CD14-positive monocyte (primary cell): ENCODE measurements around the gene LAYN. TPM values are rescaled to one million over a fixed set of nuclear protein-coding genes. Genes with fewer than 3 reads are reported as not detected.
A peak's percentile ranks its signal among the peaks of the same experiment; 100 is the strongest.

Experiments
- DNase-seq, 3 donors: peaks; one replicate each; pipeline ENCODE4 v3.0.0-alpha.2; 2011 to 2022
- H2AFZ ChIP-seq: 2 replicates; pipeline ENCODE4 v1.6.0; 2012; ENCODE audit warnings: mild to moderate bottlenecking, low read depth, low read length, inconsistent platforms; ENCODE audit not compliant: insufficient read depth, poor library complexity, severe bottlenecking
- H3K27ac ChIP-seq, 2 donors: 1 replicate in 1 of 2; 2 replicates in 1 of 2; pipeline ENCODE4 v1.5.1; 2012 to 2013; ENCODE audit warnings: low read length in 2 of 2, control low read depth in 1 of 2, inconsistent platforms in 1 of 2, low read depth in 1 of 2, mild to moderate bottlenecking in 1 of 2
- H3K27me3 ChIP-seq, 2 donors: one replicate each; pipeline versions ENCODE4 v1.6.0 to v1.6.1; 2011 to 2013; ENCODE audit warnings: low read length in 2 of 2; ENCODE audit not compliant: control insufficient read depth in 2 of 2, insufficient read depth in 2 of 2
- H3K36me3 ChIP-seq, 2 donors: replicated peaks in 1 of 2; 1 replicate in 1 of 2; 2 replicates in 1 of 2; pipeline versions ENCODE4 v1.5.1 to v1.6.1; 2012 to 2013; ENCODE audit warnings: low read length in 2 of 2, control low read depth in 1 of 2, inconsistent platforms in 1 of 2, mild to moderate bottlenecking in 1 of 2; ENCODE audit not compliant: insufficient read depth in 2 of 2, control insufficient read depth in 1 of 2
- H3K4me1 ChIP-seq, 2 donors: 1 replicate in 1 of 2; 2 replicates in 1 of 2; pipeline versions ENCODE4 v1.5.1 to v1.6.1; 2012 to 2013; ENCODE audit warnings: low read length in 2 of 2, control low read depth in 1 of 2, inconsistent platforms in 1 of 2, mild to moderate bottlenecking in 1 of 2, moderate library complexity in 1 of 2; ENCODE audit not compliant: insufficient read depth in 2 of 2, control insufficient read depth in 1 of 2
- H3K4me2 ChIP-seq: replicated peaks from 2 replicates; pipeline ENCODE3; 2012; ENCODE audit warnings: low read length, moderate library complexity, mild to moderate bottlenecking; ENCODE audit not compliant: poor library complexity, severe bottlenecking; ENCODE audit errors: extremely low read depth
- H3K4me3 ChIP-seq, 3 experiments: fragments of 200-600 bp in 1 of 3; sonication (generic) in 1 of 3; replicated peaks in 1 of 3; 1 replicate in 2 of 3; 2 replicates in 1 of 3; pipeline ENCODE4 v1.5.1; 2011 to 2013; ENCODE audit warnings: low read length in 3 of 3, mild to moderate bottlenecking in 3 of 3, control low read depth in 2 of 3, low read depth in 2 of 3, inconsistent platforms in 1 of 3, moderate library complexity in 1 of 3
- H3K79me2 ChIP-seq: 2 replicates; pipeline ENCODE4 v1.6.0; 2012; ENCODE audit warnings: mild to moderate bottlenecking, control low read depth, inconsistent platforms, low read length, moderate library complexity; ENCODE audit not compliant: insufficient read depth
- H3K9ac ChIP-seq: 2 replicates; pipeline ENCODE4 v1.6.0; 2017; ENCODE audit warnings: low read length, mild to moderate bottlenecking; ENCODE audit not compliant: insufficient read depth, poor library complexity, severe bottlenecking
- H3K9me3 ChIP-seq, 2 donors: replicated peaks in 1 of 2; 1 replicate in 1 of 2; 2 replicates in 1 of 2; pipeline versions ENCODE4 v1.5.1 to v1.6.1; 2012 to 2013; ENCODE audit warnings: low read length in 2 of 2, control low read depth in 1 of 2; ENCODE audit not compliant: control insufficient read depth in 1 of 2, insufficient read depth in 1 of 2
- H4K20me1 ChIP-seq: 2 replicates; pipeline ENCODE4 v1.6.0; 2012; ENCODE audit warnings: mild to moderate bottlenecking, low read length, control low read depth, moderate library complexity; ENCODE audit not compliant: insufficient read depth
- H3K27ac Mint-ChIP-seq, 7 donors: one replicate each; pipeline ENCODE4 v1.8.0; 2020; ENCODE audit warnings: mild to moderate bottlenecking in 7 of 7, mixed read lengths in 7 of 7, moderate library complexity in 6 of 7, inconsistent platforms in 2 of 7
- H3K27me3 Mint-ChIP-seq, 3 donors: one replicate each; pipeline ENCODE4 v1.8.0; 2021 to 2022; ENCODE audit warnings: low read depth in 3 of 3, mild to moderate bottlenecking in 3 of 3, mixed read lengths in 3 of 3, moderate library complexity in 3 of 3, inconsistent platforms in 1 of 3
- H3K36me3 Mint-ChIP-seq, 2 donors: one replicate each; pipeline ENCODE4 v1.8.0; 2020; ENCODE audit warnings: mixed read lengths in 2 of 2, inconsistent platforms in 1 of 2, mild to moderate bottlenecking in 1 of 2
- H3K4me1 Mint-ChIP-seq: one replicate; pipeline ENCODE4 v1.8.0; 2020; ENCODE audit warnings: mild to moderate bottlenecking, mixed read lengths
- H3K4me3 Mint-ChIP-seq, 2 donors: one replicate each; pipeline ENCODE4 v1.8.0; 2020; ENCODE audit warnings: mild to moderate bottlenecking in 2 of 2, mixed read lengths in 2 of 2, moderate library complexity in 1 of 2
- H3K9me3 Mint-ChIP-seq, 7 donors: one replicate each; pipeline ENCODE4 v1.8.0; 2020 to 2022; ENCODE audit warnings: mixed read lengths in 7 of 7, mild to moderate bottlenecking in 6 of 7, moderate library complexity in 6 of 7, inconsistent platforms in 2 of 7
- WGBS: methylation state at CpG from one replicate; pipeline ENCODE4 v1.1.5; 2013; ENCODE audit warnings: missing lambda C conversion rate; ENCODE audit not compliant: insufficient coverage; 5-methylcytosine and 5-hydroxymethylcytosine counted together
- intact Hi-C, 2 donors: fragments of 100-400 bp; cut with micrococcal nuclease; formaldehyde crosslinking; loops; one replicate each; pipeline versions ENCODE4 v1.15.0 to v1.15.1; 2023
- polyA plus RNA-seq, 3 donors: library from polyadenylated mRNA; depleted of rRNA in 1 of 3; unstranded in 2 of 3; stranded (reverse) in 1 of 3; fragments of 300-500 nt in 2 of 3; fragments of >200 nt in 1 of 3; fragmentation: Illumina TruSeq in 2 of 3; gene quantifications; 1 replicate in 2 of 3; 2 replicates in 1 of 3; pipeline ENCODE4 v1.2.3, GENCODE V29; 2012 to 2021
- TF ChIP-seq, protein P1 (sequence below): fragments of 200-600 bp; IDR thresholded peaks from one replicate; pipeline ENCODE4 v1.8.0; 2022; ENCODE audit warnings: antibody characterized with exemption, mild to moderate bottlenecking

LAYN gene
- polyA plus RNA-seq, 3 donors = not detected

DNA sequence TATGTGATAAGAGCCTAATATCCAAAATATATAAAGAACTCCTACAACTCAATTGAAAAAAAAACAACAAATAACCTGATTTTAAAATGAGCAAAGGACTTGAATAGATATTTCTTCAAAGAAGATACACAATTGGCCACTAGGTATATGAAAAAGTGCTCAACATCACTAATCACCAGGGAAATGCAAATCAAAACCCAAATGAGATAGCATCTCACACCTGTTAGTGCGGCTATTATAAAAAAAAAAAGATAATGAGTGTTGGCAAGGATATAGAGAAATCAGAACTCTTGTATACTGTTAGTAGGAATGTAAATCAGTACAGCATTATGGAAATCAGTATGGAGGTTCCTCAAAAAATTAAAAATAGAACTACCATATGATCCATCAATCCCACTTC is 55.8 kb downstream of the LAYN start:
- peaks cover 5% of the 10 kb centered on the region for H3K4me1 Mint-ChIP-seq
- Histone ChIP-seq H2AFZ (no peak overlapping the region), H3K36me3 (no peaks in the 10 kb centered on the region), H3K79me2 (no peaks in the 10 kb centered on the region), H3K9me3 (no peaks in the 10 kb centered on the region), H3K4me2 (no peak overlapping the region), H3K27me3 (no peaks in the 10 kb centered on the region), H3K27ac (no peak overlapping the region), H3K4me3 (no peak overlapping the region), H3K9ac (no peak overlapping the region), H3K4me1 (no peaks in the 10 kb centered on the region), H4K20me1 (no peaks in the 10 kb centered on the region)
- intact Hi-C loops = no loop called here
- H3K27me3 Mint-ChIP-seq = peaks cover 1 to 4% (median 1%) of the 10 kb centered on the region in 3 donors
- no peak for DNase-seq
- H3K36me3 Mint-ChIP-seq = no peaks in the 10 kb centered on the region
- H3K9me3 Mint-ChIP-seq = peaks cover 0 to 3% (median 0%) of the 10 kb centered on the region in 7 donors
- no CpG with 5 or more reads among the region's 1 CpG for WGBS
- TF ChIP-seq, protein P1, sequence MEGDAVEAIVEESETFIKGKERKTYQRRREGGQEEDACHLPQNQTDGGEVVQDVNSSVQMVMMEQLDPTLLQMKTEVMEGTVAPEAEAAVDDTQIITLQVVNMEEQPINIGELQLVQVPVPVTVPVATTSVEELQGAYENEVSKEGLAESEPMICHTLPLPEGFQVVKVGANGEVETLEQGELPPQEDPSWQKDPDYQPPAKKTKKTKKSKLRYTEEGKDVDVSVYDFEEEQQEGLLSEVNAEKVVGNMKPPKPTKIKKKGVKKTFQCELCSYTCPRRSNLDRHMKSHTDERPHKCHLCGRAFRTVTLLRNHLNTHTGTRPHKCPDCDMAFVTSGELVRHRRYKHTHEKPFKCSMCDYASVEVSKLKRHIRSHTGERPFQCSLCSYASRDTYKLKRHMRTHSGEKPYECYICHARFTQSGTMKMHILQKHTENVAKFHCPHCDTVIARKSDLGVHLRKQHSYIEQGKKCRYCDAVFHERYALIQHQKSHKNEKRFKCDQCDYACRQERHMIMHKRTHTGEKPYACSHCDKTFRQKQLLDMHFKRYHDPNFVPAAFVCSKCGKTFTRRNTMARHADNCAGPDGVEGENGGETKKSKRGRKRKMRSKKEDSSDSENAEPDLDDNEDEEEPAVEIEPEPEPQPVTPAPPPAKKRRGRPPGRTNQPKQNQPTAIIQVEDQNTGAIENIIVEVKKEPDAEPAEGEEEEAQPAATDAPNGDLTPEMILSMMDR = no peak
- H3K27ac Mint-ChIP-seq = no peak overlapping the region
- no peak overlapping the region for H3K4me3 Mint-ChIP-seq

DNA sequence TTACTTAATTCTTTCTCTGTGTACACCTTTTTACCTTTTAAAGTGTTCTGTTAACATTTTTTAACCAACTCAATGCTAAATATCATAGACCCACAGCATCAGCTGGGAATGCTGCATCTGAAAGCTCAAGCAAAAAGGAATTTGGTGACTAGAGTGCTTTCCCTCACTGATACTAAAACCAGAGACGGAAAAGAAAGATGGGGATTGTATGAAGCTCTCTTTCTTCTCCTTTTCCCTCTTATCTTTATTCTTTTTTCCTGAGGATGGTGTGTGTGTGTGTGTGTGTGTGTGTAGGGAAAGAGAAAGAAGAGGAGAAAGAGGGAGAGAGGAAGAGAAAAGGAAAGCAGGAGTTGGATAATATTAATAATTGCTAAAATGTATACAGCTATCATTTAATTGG is 57.6 kb downstream of the LAYN start:
- peaks cover 0 to 3% (median 0%) of the 10 kb centered on the region in 7 donors for H3K9me3 Mint-ChIP-seq

More for the DNA sequence above, 57.6 kb downstream of the LAYN start:
- peaks cover 1% of the 10 kb centered on the region for H4K20me1 ChIP-seq
- TF ChIP-seq, protein P1 = no peak
- H3K4me1 ChIP-seq = peaks cover 6% of the 10 kb centered on the region in 2 donors
- H3K4me1 Mint-ChIP-seq = peaks cover 11% of the 10 kb centered on the region
- no peaks in the 10 kb centered on the region for H3K9me3 ChIP-seq
- intact Hi-C loops = no loop called here
- H3K4me2 ChIP-seq = no peak overlapping the region
- no peaks in the 10 kb centered on the region for H3K36me3 Mint-ChIP-seq
- no CpG with 5 or more reads among the region's 1 CpG for WGBS
- DNase-seq = no peak
- H3K36me3 ChIP-seq = no peaks in the 10 kb centered on the region
- no peaks in the 10 kb centered on the region for H3K27me3 ChIP-seq
- H3K27ac Mint-ChIP-seq = peak overlapping the region in 1 of 7 donors; percentile 37
- H3K9ac ChIP-seq = no peak overlapping the region
- H2AFZ ChIP-seq = no peak overlapping the region
- H3K4me3 ChIP-seq = no peak overlapping the region
- H3K4me3 Mint-ChIP-seq = no peak overlapping the region
- peaks cover 8% of the 10 kb centered on the region for H3K79me2 ChIP-seq
- H3K27me3 Mint-ChIP-seq = peaks cover 1 to 4% (median 1%) of the 10 kb centered on the region in 3 donors
- H3K27ac ChIP-seq = no peak overlapping the region
